ENCODE data around the gene ZNF646. TPM values are rescaled to one million over a fixed set of nuclear protein-coding genes. Genes with fewer than 3 reads are reported as not detected.

ZNF646 gene
- total and polyA plus RNA-seq, 2 of the 13 experiments (the other 11 are each of a cell fraction or from before 2014, with no cell fraction given): 3.4 to 10.9 TPM

GRCh38 chr16:31072540-31073141, 1.6 kb upstream of the ZNF646 start (continued):
- TF ChIP-seq ZNF512B (CRISPR knock-in tag; IDR thresholded peaks at IDR 0.05; ENCODE audit: borderline replicate concordance) (no peak), ONECUT2 (CRISPR knock-in tag; IDR thresholded peaks at IDR 0.05) (no peak), KDM2A (CRISPR knock-in tag; IDR thresholded peaks at IDR 0.05; ENCODE audit: borderline replicate concordance, low read depth) (peak; percentile 19; the same call in 1 of the 2 replicates), PRDM15 (CRISPR knock-in tag; IDR thresholded peaks at IDR 0.05) (no peak; the same call in 1 of the 2 replicates), ZNF570 (CRISPR knock-in tag; IDR thresholded peaks at IDR 0.05; ENCODE audit: borderline replicate concordance) (no peak), ZNF850 (CRISPR knock-in tag; conservative IDR thresholded peaks at IDR 0.05) (0 out of 2 replicates have a peak, but pooled peaks have one; percentile 30), GTF2F1 (IDR thresholded peaks at IDR 0.05; ENCODE audit: low read length) (no peak), HMGXB3 (CRISPR knock-in tag; IDR thresholded peaks at IDR 0.05; ENCODE audit: borderline replicate concordance) (no peak), JUNB (CRISPR knock-in tag; IDR thresholded peaks at IDR 0.05; ENCODE audit: borderline replicate concordance) (no peak), ZNF549 (CRISPR knock-in tag; IDR thresholded peaks at IDR 0.05) (no peak), ZNF530 (CRISPR knock-in tag; IDR thresholded peaks at IDR 0.05; ENCODE audit: low read depth) (no peak), FOXA3 (CRISPR knock-in tag; IDR thresholded peaks at IDR 0.05) (no peak), MEF2D (CRISPR knock-in tag; IDR thresholded peaks at IDR 0.05) (no peak), RNF219 (CRISPR knock-in tag; IDR thresholded peaks at IDR 0.05) (no peak), ZNF207 (IDR thresholded peaks at IDR 0.05; ENCODE audit: borderline replicate concordance) (no peak), RBM39 (IDR thresholded peaks at IDR 0.05; ENCODE audit: low read depth, low read length, poor library complexity, severe bottlenecking) (no peak)
